Measurements from ENCODE around the gene EDIL3.

GRCh38 chr5:84292000-84292642 is 92.6 kb downstream of the EDIL3 start:
- TF ChIP-seq CTCF (IDR thresholded peaks at IDR 0.05) (no peak), POLR2A (IDR thresholded peaks at IDR 0.05) (no peak), POLR2AphosphoS5 (IDR thresholded peaks at IDR 0.05) (no peak)

Measured in sigmoid colon (tissue), 4 donors.